ENCODE data around the gene STMN1.

GRCh38 chr1:25948641-25949040 lies 42.4 kb upstream of the STMN1 start:
- no peak for TF ChIP-seq POLR2A (IDR thresholded peaks at IDR 0.05; ENCODE audit: low read depth, low read length)
- TF ChIP-seq ZNF274 (IDR thresholded peaks at IDR 0.05; ENCODE audit: insufficient read depth, insufficient read length), result no peak
- no peak for TF ChIP-seq EZH2 (IDR thresholded peaks at IDR 0.05; ENCODE audit: borderline replicate concordance, control insufficient read depth, low read depth, low read length)
- TF ChIP-seq CTCF (IDR thresholded peaks at IDR 0.05 in 2 of 3, conservative IDR thresholded peaks at IDR 0.05 in 1 of 3; ENCODE audit: control insufficient read depth in 2 of 3, extremely low read depth in 1 of 3, insufficient read depth in 1 of 3, low read depth in 3 of 3, low read length in 3 of 3), result no peak
- no peak for TF ChIP-seq SPI1 (IDR thresholded peaks at IDR 0.05; ENCODE audit: borderline replicate concordance, insufficient read depth, low read depth, low read length)
